ENCODE data around the gene ZNF407. TPM values are rescaled to one million over a fixed set of nuclear protein-coding genes. Genes with fewer than 3 reads are reported as not detected.
A peak's percentile ranks its signal among the peaks of the same experiment; 100 is the strongest.

ZNF407 gene
- total and polyA plus RNA-seq, 2 of the 13 experiments (the other 11 are each of a cell fraction or from before 2014, with no cell fraction given), result 2.3 to 8.7 TPM

- TF ChIP-seq DZIP1 (CRISPR knock-in tag; IDR thresholded peaks at IDR 0.05), result 0 out of 2 replicates have a peak, but pooled peaks have one; percentile 70
- TF ChIP-seq TBX3 (IDR thresholded peaks at IDR 0.05; ENCODE audit: borderline replicate concordance), result no peak
- TF ChIP-seq ZNF790 (CRISPR knock-in tag; IDR thresholded peaks at IDR 0.05; ENCODE audit: borderline replicate concordance), result 0 out of 2 replicates have a peak, but pooled peaks have one; percentile 66
- no peak for TF ChIP-seq TERF1 (CRISPR knock-in tag; IDR thresholded peaks at IDR 0.05)
- TF ChIP-seq FOXJ3 (CRISPR knock-in tag; IDR thresholded peaks at IDR 0.05; ENCODE audit: borderline replicate concordance), result no peak
- no peak for TF ChIP-seq PHF5A (CRISPR knock-in tag; IDR thresholded peaks at IDR 0.05; ENCODE audit: low read depth, unreplicated experiment)
- TF ChIP-seq ZGPAT (CRISPR knock-in tag; IDR thresholded peaks at IDR 0.05), result peak; percentile 75; the same call in 1 of the 2 replicates
- TF ChIP-seq ZNF850 (CRISPR knock-in tag; conservative IDR thresholded peaks at IDR 0.05), result no peak
- TF ChIP-seq CBX1 (IDR thresholded peaks at IDR 0.05; ENCODE audit: low read depth), result peak; percentile 39
- TF ChIP-seq CHD4 (IDR thresholded peaks at IDR 0.05; ENCODE audit: borderline replicate concordance, low read length), result no peak
- no peak for TF ChIP-seq NCOR1 (IDR thresholded peaks at IDR 0.05; ENCODE audit: borderline replicate concordance, low read length)
- TF ChIP-seq MAZ (IDR thresholded peaks at IDR 0.05; ENCODE audit: borderline replicate concordance, low read depth, low read length), result no peak
- TF ChIP-seq MAZ (CRISPR knock-in tag; IDR thresholded peaks at IDR 0.05; ENCODE audit: low read depth), result peak; percentile 84
- no peak for TF ChIP-seq SSRP1 (CRISPR knock-in tag; IDR thresholded peaks at IDR 0.05)
- peak; percentile 51 for TF ChIP-seq ZFY (CRISPR knock-in tag; IDR thresholded peaks at IDR 0.05)
- 0 out of 2 replicates have a peak, but pooled peaks have one; percentile 27 for TF ChIP-seq TGIF2 (CRISPR knock-in tag; IDR thresholded peaks at IDR 0.05)
- no peak for TF ChIP-seq FOXO1 (CRISPR knock-in tag; IDR thresholded peaks at IDR 0.05)
- peak; percentile 35; the same call in 1 of the 2 replicates for TF ChIP-seq MAX (IDR thresholded peaks at IDR 0.05)
- no peak for TF ChIP-seq MAFG (CRISPR knock-in tag; IDR thresholded peaks at IDR 0.05)
- no peak for TF ChIP-seq NCOA5 (CRISPR knock-in tag; IDR thresholded peaks at IDR 0.05)
- TF ChIP-seq SUZ12 (IDR thresholded peaks at IDR 0.05; ENCODE audit: low read depth, low read length), result no peak
- TF ChIP-seq IKZF1 (IDR thresholded peaks at IDR 0.05), result no peak
- TF ChIP-seq PRMT3 (CRISPR knock-in tag; IDR thresholded peaks at IDR 0.05; ENCODE audit: borderline replicate concordance, low read depth), result no peak
- TF ChIP-seq PITX1 (CRISPR knock-in tag; IDR thresholded peaks at IDR 0.05), result peak; percentile 41; the same call in 1 of the 2 replicates
- TF ChIP-seq ZNF576 (CRISPR knock-in tag; IDR thresholded peaks at IDR 0.05), result no peak
Measured at GRCh38 chr18:74598350-74599001, 806 bp downstream of the ZNF407 start (continued).
